HG03558 (cell line): ENCODE measurements around the gene YWHAH.

Source experiments
- ATAC-seq: cut with Tn5 transposase; IDR thresholded peaks from one replicate; pipeline ENCODE4 v1.9.1; 2021; ENCODE audit warnings: moderate number of reproducible peaks; ENCODE audit not compliant: unreplicated experiment; ENCODE audit errors: extremely low read depth

YWHAH gene

DNA sequence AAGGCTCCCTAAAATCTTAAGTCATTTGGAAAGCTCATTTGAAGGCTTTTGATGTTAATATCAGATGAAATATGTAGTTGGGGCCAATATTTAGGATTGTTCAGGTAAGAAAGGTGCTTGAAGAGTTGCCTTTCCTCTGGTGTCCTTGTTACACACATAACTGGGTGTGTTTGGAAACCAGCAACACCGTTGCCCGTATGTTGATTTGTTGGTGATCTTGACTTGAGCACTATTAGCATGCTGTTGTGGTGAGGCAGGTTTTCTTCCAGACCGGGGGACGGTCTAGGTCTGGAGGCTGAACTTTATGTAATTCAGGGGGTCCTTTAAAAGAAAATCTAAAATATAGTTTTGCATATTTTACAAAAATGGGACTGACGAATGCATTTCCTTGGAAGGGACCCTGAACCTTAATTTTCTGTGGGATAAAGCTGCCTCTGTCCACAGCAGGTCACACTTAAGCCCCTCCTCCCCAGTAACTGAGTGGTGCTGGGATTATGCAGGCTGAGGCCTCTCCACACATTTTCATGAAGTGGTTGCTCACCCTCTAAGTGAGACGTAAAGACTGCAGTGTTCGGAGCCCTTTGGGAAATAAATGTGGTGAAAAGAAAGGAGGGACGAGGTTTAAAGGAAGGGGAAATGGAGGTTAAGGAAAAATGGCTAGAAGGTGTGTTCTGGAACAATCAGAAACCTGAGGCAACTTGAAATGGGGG is 1.8 kb downstream of the YWHAH start:
- ATAC-seq: no peak

GRCh38 chr22:31947296-31947695 is 3.0 kb downstream of the YWHAH start:
- no peak for ATAC-seq

GRCh38 chr22:31948002-31948401 is 3.7 kb downstream of the YWHAH start:
- no peak for ATAC-seq

DNA sequence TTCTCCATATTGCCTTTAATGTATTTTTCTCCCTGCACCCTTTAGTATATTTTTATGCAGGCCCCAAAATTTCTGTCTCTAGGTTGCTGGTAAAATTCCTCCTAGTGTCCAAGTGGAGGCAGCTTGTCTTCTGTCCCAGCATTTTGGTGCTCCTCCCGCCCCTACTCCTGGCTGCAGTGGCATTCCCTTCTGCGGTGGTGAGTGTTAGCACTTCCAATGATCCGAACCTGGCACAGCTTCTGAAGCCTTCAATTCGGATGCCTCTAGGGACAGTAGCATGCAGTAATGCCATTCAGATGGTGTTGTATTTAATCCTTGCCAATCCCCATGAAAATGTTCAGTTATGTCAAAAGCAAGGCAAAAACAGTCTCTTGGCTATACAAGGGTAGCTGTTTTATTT is 5.9 kb downstream of the YWHAH start:
- ATAC-seq: no peak

GRCh38 chr22:31951194-31952093 is 7.1 kb downstream of the YWHAH start:
- no peak for ATAC-seq

DNA sequence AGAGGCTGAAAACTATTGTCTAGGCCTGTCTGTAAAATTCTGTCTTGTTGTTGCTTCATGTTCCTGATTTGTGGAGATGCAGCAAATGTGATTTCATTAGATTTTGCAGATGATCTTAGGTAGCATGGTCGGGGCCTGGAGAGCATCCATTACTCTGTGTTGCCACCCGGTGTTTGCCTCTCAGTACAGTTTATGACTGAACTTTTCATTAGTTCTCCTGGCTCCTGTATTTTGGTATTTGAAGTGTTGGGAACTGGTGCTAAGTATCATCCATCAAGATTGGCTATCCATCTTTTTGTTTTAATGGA is 7.7 kb downstream of the YWHAH start:
- ATAC-seq: no peak

- no peak for ATAC-seq
Measured at GRCh38 chr22:31952472-31952871, 8.1 kb downstream of the YWHAH start.

DNA sequence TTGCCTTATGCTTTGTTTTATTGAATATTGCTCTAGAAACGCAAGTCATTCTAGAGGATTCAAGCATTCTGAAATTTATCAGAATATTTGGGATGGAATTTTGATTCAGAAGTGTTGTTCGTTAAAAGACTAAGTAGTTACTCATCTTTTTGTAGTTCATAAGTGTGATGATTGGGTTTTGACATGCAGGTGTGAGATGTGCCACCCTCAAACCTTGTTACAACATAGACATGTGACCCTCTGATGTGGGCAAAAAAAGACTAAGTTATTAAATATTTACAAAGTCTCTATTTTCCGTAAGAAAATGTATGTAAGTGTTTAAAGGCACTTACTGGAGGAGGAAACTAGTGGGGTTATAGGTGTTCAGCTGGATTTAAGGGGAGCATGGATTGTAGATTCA is 8.9 kb downstream of the YWHAH start:
- no peak for ATAC-seq

- no peak for ATAC-seq
Measured at GRCh38 chr22:31954535-31955523, 10.5 kb downstream of the YWHAH start.

GRCh38 chr22:31956360-31956759 is 12.0 kb downstream of the YWHAH start:
- ATAC-seq: no peak

- ATAC-seq: no peak
Measured at GRCh38 chr22:31957970-31958594, 13.7 kb downstream of the YWHAH start.

GRCh38 chr22:31958625-31959239 is 14.4 kb downstream of the YWHAH start:
- no peak for ATAC-seq

DNA sequence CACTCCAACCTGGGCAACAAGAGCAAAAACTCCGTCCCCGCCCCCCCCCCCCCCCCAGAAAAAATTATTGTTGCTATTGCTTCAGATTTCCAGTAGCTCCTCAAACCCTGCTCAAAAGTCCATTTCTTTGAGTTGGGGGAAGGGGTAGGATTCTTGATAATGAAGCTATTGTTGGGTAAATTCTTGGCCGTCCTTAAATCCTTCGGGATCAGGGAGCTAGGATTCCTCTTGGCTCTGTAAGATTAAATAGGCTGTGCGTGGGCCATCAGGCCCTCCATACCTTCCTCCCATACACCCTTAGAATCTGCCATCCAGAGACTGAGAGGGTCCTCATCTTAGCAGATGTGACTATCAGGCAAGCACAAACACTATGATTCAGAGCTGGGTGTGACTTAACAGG is 16.4 kb downstream of the YWHAH start:
- no peak for ATAC-seq

GRCh38 chr22:31962387-31963125 is 18.2 kb downstream of the YWHAH start:
- ATAC-seq: no peak

DNA sequence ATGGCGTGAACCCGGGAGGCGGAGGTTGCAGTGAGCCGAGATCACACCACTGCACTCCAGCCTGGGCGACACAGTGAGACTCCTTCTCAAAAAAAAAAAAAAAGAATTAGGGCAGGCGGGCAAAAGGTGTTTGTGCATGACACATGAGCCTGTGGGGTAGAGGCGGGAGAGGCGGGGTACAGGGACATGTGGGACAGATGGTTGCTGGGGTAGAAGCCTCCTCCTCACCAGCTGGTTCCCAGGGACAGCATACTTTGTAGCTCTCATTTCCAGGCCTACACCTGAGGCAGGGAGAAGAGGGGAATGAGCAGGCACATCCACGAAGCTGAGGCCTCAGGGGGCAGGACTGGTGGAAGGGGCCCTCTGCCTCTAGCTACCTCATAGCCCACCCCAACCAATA is 23.7 kb downstream of the YWHAH start:
- ATAC-seq: no peak

GRCh38 chr22:31969789-31970489 is 25.6 kb downstream of the YWHAH start:
- ATAC-seq: no peak

GRCh38 chr22:31970490-31971444 is 26.4 kb downstream of the YWHAH start:
- no peak for ATAC-seq
